Mesothelial cell of epicardium (in vitro differentiated cells): Measurements from ENCODE around the gene PLCB1. TPM values are rescaled to one million over a fixed set of nuclear protein-coding genes. Genes with fewer than 3 reads are reported as not detected.

Experiments used
- DNase-seq, 2 experiments: peaks; one replicate each; pipeline ENCODE4 v3.0.0; 2021; ENCODE audit warnings: low spot score in 2 of 2; ENCODE audit not compliant: unreplicated experiment in 2 of 2
- H3K27ac Mint-ChIP-seq: 2 replicates; pipeline ENCODE4 v1.8.0; 2021; ENCODE audit warnings: mixed read lengths
- H3K27me3 Mint-ChIP-seq: 2 replicates; pipeline ENCODE4 v1.8.0; 2021; ENCODE audit warnings: low read depth, mixed read lengths
- H3K36me3 Mint-ChIP-seq: 2 replicates; pipeline ENCODE4 v1.8.0; 2021; ENCODE audit warnings: mixed read lengths
- H3K4me1 Mint-ChIP-seq: 2 replicates; pipeline ENCODE4 v1.8.0; 2021; ENCODE audit warnings: mixed read lengths
- H3K4me3 Mint-ChIP-seq: 2 replicates; pipeline ENCODE4 v1.8.0; 2021; ENCODE audit warnings: mild to moderate bottlenecking, moderate library complexity, mixed read lengths
- H3K9me3 Mint-ChIP-seq: 2 replicates; pipeline ENCODE4 v1.8.0; 2021; ENCODE audit warnings: mixed read lengths
- total RNA-seq: library from RNA; stranded (reverse); gene quantifications from 3 replicates; pipeline ENCODE4 v1.2.1, GENCODE V29; 2021
- TF ChIP-seq, protein P1 (sequence below): fragments of 200-600 bp; sonication (generic); IDR thresholded peaks from one replicate; pipeline ENCODE4 v1.5.0; 2021; ENCODE audit warnings: antibody characterized with exemption; ENCODE audit not compliant: unreplicated experiment

The PLCB1 gene
- total RNA-seq, 1 donor from 2014 or later: 41.5 TPM

DNA sequence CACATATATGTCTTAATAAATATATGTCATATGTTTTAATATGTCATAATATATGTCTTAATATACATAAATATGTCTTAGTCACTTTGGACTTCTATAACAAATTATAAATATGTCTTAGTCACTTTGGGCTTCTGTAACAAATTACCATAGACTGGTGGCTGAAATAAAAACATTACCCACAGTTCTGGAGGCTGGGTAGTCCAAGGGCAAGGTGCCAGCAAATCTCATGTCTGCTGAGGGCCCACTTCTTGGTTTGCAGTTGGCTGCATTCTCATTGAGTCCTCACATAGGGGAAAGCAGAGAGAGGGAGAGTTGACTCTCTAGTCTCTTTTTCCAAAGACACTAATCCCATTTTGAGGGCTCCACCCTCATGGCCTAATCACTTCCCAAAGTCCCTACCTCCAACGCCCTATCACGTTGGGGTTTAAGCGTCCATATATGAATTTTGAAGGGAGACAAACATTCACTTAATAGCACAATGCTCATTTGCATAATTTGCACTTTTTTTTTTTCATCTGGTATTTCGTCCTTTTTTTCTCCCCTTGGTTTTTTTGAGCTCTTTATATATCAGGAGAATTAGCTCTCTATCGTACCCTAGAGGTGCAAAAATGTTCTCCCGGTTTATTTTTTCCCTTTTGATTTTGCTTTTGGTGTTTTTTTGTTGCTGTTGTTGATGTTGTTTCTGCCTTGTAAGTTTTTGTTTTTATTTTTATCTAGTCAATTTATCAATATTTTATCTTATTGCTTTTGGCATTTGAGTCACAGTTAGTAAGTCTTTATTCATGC lies 266.4 kb downstream of the PLCB1 start:
- Mint-ChIP-seq H3K27ac (no peak overlapping the region), H3K27me3 (no peaks in the 10 kb centered on the region), H3K36me3 (no peaks in the 10 kb centered on the region), H3K9me3 (peaks cover 5% of the 10 kb centered on the region), H3K4me3 (no peak overlapping the region), H3K4me1 (peaks cover 6% of the 10 kb centered on the region)
- DNase-seq: no peak
- TF ChIP-seq, protein P1, sequence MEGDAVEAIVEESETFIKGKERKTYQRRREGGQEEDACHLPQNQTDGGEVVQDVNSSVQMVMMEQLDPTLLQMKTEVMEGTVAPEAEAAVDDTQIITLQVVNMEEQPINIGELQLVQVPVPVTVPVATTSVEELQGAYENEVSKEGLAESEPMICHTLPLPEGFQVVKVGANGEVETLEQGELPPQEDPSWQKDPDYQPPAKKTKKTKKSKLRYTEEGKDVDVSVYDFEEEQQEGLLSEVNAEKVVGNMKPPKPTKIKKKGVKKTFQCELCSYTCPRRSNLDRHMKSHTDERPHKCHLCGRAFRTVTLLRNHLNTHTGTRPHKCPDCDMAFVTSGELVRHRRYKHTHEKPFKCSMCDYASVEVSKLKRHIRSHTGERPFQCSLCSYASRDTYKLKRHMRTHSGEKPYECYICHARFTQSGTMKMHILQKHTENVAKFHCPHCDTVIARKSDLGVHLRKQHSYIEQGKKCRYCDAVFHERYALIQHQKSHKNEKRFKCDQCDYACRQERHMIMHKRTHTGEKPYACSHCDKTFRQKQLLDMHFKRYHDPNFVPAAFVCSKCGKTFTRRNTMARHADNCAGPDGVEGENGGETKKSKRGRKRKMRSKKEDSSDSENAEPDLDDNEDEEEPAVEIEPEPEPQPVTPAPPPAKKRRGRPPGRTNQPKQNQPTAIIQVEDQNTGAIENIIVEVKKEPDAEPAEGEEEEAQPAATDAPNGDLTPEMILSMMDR: no peak

DNA sequence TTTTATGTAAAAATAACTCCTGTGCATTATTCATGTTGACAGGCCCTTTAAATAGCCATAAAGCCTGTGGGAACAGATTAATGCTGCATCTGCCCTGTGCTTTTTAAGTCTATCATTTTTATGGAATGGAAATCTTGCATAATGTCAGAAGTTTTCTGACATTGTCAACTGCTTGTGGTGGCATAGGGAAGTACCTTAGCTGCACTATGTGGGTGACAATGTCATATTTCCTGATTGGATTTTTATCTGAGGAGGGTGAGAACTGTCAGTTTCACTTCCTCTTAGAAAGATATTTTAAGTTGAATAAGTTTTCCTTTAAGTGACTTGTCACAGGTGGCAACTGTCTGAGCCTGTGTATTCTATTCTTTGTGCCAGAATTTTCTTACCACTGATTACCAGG lies 267.9 kb downstream of the PLCB1 start:
- Mint-ChIP-seq H3K27me3 (no peaks in the 10 kb centered on the region), H3K36me3 (no peaks in the 10 kb centered on the region), H3K4me3 (no peak overlapping the region), H3K4me1 (peaks cover 6% of the 10 kb centered on the region), H3K9me3 (peaks cover 5% of the 10 kb centered on the region), H3K27ac (no peak overlapping the region)
- DNase-seq: no peak
- TF ChIP-seq, protein P1: no peak

DNA sequence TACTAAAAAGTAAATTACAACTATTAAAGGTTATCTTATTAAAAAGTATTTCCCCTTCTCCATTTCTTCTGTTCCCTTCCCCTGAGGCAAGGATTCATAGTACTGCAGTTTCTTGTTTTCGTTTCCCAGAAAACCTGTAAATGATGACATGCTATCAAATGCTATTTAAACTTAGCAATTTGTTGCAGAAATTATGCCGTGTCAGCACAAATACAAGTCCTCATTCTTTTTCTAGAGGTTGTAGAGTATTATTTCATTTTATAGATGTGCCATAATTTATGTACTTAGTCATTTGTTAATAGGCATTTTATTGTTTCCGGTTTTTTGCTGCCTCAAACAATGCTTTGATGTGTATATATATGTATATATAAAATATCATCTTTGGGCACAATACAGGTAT lies 268.4 kb downstream of the PLCB1 start:
- H3K9me3 Mint-ChIP-seq: peaks cover 5% of the 10 kb centered on the region
- TF ChIP-seq, protein P1: no peak
- H3K36me3 Mint-ChIP-seq: no peaks in the 10 kb centered on the region

DNA sequence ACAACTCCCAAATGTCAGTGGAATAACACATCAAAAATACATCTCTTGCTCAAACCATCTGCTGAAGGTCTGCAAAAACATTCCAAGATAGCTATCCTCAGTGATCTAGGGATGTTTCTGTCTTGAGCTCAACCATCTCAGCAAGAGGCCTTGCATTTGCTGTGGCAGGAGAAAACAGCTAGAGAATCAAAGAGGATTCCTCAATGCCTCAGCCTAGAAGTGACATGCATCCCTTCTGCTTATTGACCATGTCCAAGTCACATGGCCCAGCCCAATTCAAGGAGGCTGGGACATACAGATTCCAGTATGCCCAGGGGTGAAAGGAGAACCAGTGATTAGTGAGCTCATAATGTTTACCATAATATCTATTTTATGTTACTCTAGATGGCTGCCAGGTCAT lies 269.5 kb downstream of the PLCB1 start:
- H3K36me3 Mint-ChIP-seq: no peaks in the 10 kb centered on the region
- H3K27me3 Mint-ChIP-seq: no peaks in the 10 kb centered on the region
- peaks cover 6% of the 10 kb centered on the region for H3K4me1 Mint-ChIP-seq
- DNase-seq: no peak
- H3K9me3 Mint-ChIP-seq: peaks cover 5% of the 10 kb centered on the region
- no peak overlapping the region for H3K4me3 Mint-ChIP-seq
- TF ChIP-seq, protein P1: no peak
- no peak overlapping the region for H3K27ac Mint-ChIP-seq

More for the DNA sequence above, 268.4 kb downstream of the PLCB1 start:
- Mint-ChIP-seq H3K4me1 (peaks cover 6% of the 10 kb centered on the region), H3K27me3 (no peaks in the 10 kb centered on the region), H3K4me3 (no peak overlapping the region), H3K27ac (no peak overlapping the region)
- DNase-seq: no peak

DNA sequence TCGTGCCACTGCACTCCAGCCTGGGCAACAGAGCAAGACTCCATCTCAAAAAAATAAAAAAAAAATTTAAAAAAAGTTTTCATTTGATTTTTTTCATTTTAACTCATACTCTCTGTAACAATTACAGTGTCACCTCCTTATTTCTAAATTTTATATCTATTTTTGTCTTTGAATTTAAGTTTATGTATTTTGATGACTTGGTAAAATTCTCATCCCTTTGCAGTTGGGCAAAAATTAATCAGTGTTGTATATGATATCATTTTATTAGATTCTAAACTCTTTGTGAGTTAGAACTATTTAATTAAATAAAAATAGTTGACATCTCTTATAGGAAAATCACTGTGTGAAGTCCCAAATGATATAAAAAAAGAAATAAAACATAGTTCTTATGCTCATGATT lies 270.7 kb downstream of the PLCB1 start:
- DNase-seq: no peak
- H3K27ac Mint-ChIP-seq: no peak overlapping the region
- no peaks in the 10 kb centered on the region for H3K36me3 Mint-ChIP-seq
- TF ChIP-seq, protein P1: no peak
- peaks cover 3% of the 10 kb centered on the region for H3K9me3 Mint-ChIP-seq
- H3K4me1 Mint-ChIP-seq: peaks cover 6% of the 10 kb centered on the region
- no peak overlapping the region for H3K4me3 Mint-ChIP-seq
- no peaks in the 10 kb centered on the region for H3K27me3 Mint-ChIP-seq
